T-helper 9 cell (primary cell): ENCODE results near the gene NUP93.

Experiments
- DNase-seq: peaks from one replicate; pipeline ENCODE4 v3.0.0-alpha.2; 2020

Gene NUP93

DNA sequence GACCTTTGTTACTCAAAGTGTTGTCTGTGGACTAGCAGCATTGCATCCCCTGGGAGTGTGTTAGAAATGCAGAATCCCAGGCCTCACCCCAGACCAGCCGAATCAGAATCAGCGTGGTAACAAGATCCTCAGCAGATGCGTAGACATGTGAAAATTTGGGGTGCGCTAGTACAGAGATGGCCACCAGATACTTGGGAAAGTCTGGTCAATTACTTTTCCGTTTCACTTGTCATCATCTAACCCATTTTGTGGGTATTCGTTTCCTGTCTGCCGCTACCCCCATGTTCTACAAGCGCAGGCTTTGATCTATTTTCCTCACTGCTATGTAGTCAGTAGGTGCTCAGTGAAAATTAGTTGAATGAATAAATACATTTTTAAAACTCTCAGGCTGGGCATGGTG lies 168.9 kb downstream of the NUP93 start:
- DNase-seq, result no peak
